ENCODE results near the gene GCNA. TPM values are rescaled to one million over a fixed set of nuclear protein-coding genes. Genes with fewer than 3 reads are reported as not detected.

GCNA gene
- total and polyA plus RNA-seq, 2 of the 13 experiments (the other 11 are each of a cell fraction or from before 2014, with no cell fraction given) = 0.38 to 0.66 TPM

DNA sequence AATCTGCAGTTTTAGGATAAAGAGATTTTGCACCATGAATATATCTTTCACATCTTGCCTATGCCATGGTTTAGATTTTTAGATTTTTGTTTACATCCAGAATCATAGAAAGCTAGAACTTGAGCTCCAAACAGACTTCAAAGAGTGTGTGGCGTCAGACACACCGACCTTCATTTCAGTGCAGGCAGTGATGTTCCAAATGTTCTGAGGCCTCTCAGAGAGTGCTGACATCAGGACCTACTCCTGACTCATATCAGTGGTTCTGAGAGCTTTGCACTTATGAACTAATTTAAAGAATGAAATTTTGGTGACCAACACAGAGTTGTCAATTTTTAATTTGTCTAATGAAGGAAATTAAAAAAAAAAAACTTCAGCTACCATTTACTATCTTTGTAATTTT is 21.7 kb downstream of the GCNA start (continued):
- TF ChIP-seq, protein P1, sequence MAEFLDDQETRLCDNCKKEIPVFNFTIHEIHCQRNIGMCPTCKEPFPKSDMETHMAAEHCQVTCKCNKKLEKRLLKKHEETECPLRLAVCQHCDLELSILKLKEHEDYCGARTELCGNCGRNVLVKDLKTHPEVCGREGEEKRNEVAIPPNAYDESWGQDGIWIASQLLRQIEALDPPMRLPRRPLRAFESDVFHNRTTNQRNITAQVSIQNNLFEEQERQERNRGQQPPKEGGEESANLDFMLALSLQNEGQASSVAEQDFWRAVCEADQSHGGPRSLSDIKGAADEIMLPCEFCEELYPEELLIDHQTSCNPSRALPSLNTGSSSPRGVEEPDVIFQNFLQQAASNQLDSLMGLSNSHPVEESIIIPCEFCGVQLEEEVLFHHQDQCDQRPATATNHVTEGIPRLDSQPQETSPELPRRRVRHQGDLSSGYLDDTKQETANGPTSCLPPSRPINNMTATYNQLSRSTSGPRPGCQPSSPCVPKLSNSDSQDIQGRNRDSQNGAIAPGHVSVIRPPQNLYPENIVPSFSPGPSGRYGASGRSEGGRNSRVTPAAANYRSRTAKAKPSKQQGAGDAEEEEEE (CRISPR knock-in tag; IDR thresholded peaks at IDR 0.05; ENCODE audit: borderline replicate concordance) = no peak
- no peak for TF ChIP-seq ZNF558 (CRISPR knock-in tag; IDR thresholded peaks at IDR 0.05; ENCODE audit: borderline replicate concordance)
- TF ChIP-seq, protein P2, sequence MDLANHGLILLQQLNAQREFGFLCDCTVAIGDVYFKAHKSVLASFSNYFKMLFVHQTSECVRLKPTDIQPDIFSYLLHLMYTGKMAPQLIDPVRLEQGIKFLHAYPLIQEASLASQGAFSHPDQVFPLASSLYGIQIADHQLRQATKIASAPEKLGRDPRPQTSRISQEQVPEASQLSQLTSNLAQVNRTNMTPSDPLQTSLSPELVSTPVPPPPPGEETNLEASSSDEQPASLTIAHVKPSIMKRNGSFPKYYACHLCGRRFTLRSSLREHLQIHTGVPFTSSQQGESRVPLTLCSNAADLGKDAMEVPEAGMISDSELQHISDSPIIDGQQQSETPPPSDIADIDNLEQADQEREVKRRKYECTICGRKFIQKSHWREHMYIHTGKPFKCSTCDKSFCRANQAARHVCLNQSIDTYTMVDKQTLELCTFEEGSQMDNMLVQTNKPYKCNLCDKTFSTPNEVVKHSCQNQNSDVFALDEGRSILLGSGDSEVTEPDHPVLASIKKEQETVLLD (CRISPR knock-in tag; IDR thresholded peaks at IDR 0.05; ENCODE audit: low read depth) = no peak

DNA sequence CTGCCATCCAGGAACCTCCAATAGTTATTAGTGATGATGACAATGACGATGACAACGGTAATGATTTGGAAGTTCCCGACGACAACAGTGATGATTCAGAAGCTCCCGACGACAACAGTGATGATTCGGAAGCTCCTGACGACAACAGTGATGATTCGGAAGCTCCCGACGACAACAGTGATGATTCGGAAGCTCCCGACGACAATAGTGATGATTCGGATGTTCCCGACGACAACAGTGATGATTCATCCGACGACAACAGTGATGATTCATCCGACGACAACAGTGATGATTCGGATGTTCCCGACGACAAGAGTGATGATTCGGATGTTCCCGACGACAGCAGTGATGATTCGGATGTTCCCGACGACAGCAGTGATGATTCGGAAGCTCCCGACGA is 25.4 kb downstream of the GCNA start:
- Histone ChIP-seq H4K20me1 (ENCODE audit: insufficient read depth, low read length) (no peaks in the 10 kb centered on the region), H3K9me3 (ENCODE audit: low read length) (no peaks in the 10 kb centered on the region), H3K36me3 (replicated peaks in 1 of 2; ENCODE audit: control insufficient read depth in 1 of 2, insufficient read depth in 2 of 2, low read length in 2 of 2) (no peaks in the 10 kb centered on the region), H3K9ac (ENCODE audit: insufficient read depth, low read depth, low read length) (no peak overlapping the region), H3K4me3 (replicated peaks in 1 of 3; ENCODE audit: insufficient read depth in 1 of 3, low read depth in 2 of 3, low read length in 3 of 3) (no peak overlapping the region), H3K4me1 (ENCODE audit: insufficient read depth, low read length) (no peaks in the 10 kb centered on the region), H3K27me3 (ENCODE audit: control insufficient read depth in 1 of 2, insufficient read depth in 2 of 2, low read length in 2 of 2) (no peaks in the 10 kb centered on the region), H3K79me2 (ENCODE audit: insufficient read depth, low read length) (no peaks in the 10 kb centered on the region), H3K4me2 (ENCODE audit: low read depth, low read length) (no peak overlapping the region), H2AFZ (ENCODE audit: low read length) (no peak overlapping the region), H3K27ac (ENCODE audit: extremely low read length, insufficient read depth, low read length) (no peak overlapping the region)
- no TSS peak for BruUV-seq (replicated peaks)
- no peak for ATAC-seq
- intact Hi-C loops (cut with micrococcal nuclease; ENCODE audit: unreplicated experiment) (no loop called here), in situ Hi-C loops (cut with HindIII; ENCODE audit: extremely low pct_ligation_motif_present, low pct_unique_long_range_greater_than_20kb) (no loop called here)
- POLR2A ChIA-PET = no interaction called here
- DNase-seq (ENCODE audit: low spot score) = no peak
- 91% methylated on average over 33 of the region's 33 CpGs for WGBS (ENCODE audit: low lambda C conversion rate)
- no peak for FAIRE-seq
- CTCF ChIA-PET (ENCODE audit: low intra/inter-chr PET ratio, low total read pairs) = no interaction called here
- TF ChIP-seq ZBTB8A (CRISPR knock-in tag; IDR thresholded peaks at IDR 0.05; ENCODE audit: borderline replicate concordance, low read depth) (no peak), YEATS2 (CRISPR knock-in tag; IDR thresholded peaks at IDR 0.05; ENCODE audit: borderline replicate concordance) (no peak), ZNF773 (CRISPR knock-in tag; IDR thresholded peaks at IDR 0.05; ENCODE audit: borderline replicate concordance) (no peak), ZNF775 (CRISPR knock-in tag; IDR thresholded peaks at IDR 0.05; ENCODE audit: borderline replicate concordance) (no peak), ZNF616 (CRISPR knock-in tag; IDR thresholded peaks at IDR 0.05; ENCODE audit: low read depth) (no peak), ZFY (CRISPR knock-in tag; IDR thresholded peaks at IDR 0.05) (no peak), ZC3H13 (CRISPR knock-in tag; IDR thresholded peaks at IDR 0.05) (no peak)
- TF ChIP-seq, protein P3, sequence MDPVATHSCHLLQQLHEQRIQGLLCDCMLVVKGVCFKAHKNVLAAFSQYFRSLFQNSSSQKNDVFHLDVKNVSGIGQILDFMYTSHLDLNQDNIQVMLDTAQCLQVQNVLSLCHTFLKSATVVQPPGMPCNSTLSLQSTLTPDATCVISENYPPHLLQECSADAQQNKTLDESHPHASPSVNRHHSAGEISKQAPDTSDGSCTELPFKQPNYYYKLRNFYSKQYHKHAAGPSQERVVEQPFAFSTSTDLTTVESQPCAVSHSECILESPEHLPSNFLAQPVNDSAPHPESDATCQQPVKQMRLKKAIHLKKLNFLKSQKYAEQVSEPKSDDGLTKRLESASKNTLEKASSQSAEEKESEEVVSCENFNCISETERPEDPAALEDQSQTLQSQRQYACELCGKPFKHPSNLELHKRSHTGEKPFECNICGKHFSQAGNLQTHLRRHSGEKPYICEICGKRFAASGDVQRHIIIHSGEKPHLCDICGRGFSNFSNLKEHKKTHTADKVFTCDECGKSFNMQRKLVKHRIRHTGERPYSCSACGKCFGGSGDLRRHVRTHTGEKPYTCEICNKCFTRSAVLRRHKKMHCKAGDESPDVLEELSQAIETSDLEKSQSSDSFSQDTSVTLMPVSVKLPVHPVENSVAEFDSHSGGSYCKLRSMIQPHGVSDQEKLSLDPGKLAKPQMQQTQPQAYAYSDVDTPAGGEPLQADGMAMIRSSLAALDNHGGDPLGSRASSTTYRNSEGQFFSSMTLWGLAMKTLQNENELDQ (CRISPR knock-in tag; IDR thresholded peaks at IDR 0.05; ENCODE audit: borderline replicate concordance) = no peak
- TF ChIP-seq, protein P4, sequence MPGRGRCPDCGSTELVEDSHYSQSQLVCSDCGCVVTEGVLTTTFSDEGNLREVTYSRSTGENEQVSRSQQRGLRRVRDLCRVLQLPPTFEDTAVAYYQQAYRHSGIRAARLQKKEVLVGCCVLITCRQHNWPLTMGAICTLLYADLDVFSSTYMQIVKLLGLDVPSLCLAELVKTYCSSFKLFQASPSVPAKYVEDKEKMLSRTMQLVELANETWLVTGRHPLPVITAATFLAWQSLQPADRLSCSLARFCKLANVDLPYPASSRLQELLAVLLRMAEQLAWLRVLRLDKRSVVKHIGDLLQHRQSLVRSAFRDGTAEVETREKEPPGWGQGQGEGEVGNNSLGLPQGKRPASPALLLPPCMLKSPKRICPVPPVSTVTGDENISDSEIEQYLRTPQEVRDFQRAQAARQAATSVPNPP (CRISPR knock-in tag; IDR thresholded peaks at IDR 0.05) = no peak
- TF ChIP-seq, protein P5, sequence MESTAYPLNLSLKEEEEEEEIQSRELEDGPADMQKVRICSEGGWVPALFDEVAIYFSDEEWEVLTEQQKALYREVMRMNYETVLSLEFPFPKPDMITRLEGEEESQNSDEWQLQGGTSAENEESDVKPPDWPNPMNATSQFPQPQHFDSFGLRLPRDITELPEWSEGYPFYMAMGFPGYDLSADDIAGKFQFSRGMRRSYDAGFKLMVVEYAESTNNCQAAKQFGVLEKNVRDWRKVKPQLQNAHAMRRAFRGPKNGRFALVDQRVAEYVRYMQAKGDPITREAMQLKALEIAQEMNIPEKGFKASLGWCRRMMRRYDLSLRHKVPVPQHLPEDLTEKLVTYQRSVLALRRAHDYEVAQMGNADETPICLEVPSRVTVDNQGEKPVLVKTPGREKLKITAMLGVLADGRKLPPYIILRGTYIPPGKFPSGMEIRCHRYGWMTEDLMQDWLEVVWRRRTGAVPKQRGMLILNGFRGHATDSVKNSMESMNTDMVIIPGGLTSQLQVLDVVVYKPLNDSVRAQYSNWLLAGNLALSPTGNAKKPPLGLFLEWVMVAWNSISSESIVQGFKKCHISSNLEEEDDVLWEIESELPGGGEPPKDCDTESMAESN (CRISPR knock-in tag; conservative IDR thresholded peaks at IDR 0.05) = no peak
- TF ChIP-seq, protein P6, sequence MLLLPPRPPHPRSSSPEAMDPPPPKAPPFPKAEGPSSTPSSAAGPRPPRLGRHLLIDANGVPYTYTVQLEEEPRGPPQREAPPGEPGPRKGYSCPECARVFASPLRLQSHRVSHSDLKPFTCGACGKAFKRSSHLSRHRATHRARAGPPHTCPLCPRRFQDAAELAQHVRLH (CRISPR knock-in tag; IDR thresholded peaks at IDR 0.05; ENCODE audit: borderline replicate concordance, low read depth) = no peak
